BJ (cell line): Measurements from ENCODE around the gene PROSER3. TPM values are rescaled to one million over a fixed set of nuclear protein-coding genes. Genes with fewer than 3 reads are reported as not detected.
"Not testable (repeated sequence)": the region's sequence is repeated elsewhere in the genome, so short reads cannot be mapped to it uniquely, and the experiment has no call there.

ENCODE experiments used
- CTCF ChIA-PET: fragments of 350-600 bp; formaldehyde crosslinking; extraction: SDS; loops from one replicate; lab custom pipeline; 2021; ENCODE audit warnings: antibody characterized with exemption, inconsistent platforms; lab: Yijun Ruan, JAX
- POLR2A ChIA-PET: fragments of 300-600 bp; sonication (Branson Sonifier 250); formaldehyde crosslinking; extraction: SDS; loops from one replicate; lab custom pipeline; 2021; ENCODE audit warnings: antibody characterized with exemption; lab: Charles Lee
- DNase-seq: peaks from one replicate; pipeline ENCODE4 v3.0.0-alpha.2; 2011; ENCODE audit warnings: low read depth
- H3K27me3 ChIP-seq: 2 replicates; pipeline ENCODE4 v1.6.0; 2011; ENCODE audit warnings: low read length; ENCODE audit not compliant: control insufficient read depth, insufficient read depth
- H3K36me3 ChIP-seq: 2 replicates; pipeline ENCODE4 v1.5.1; 2011; ENCODE audit warnings: low read length; ENCODE audit not compliant: control insufficient read depth, insufficient read depth
- H3K4me3 ChIP-seq: 2 replicates; pipeline ENCODE4 v1.5.1; 2011; ENCODE audit warnings: low read depth, mild to moderate bottlenecking, control low read depth, low read length
- polyA plus RNA-seq: library from polyadenylated mRNA; depleted of rRNA; stranded (reverse); fragments of >200 nt; gene quantifications from 2 replicates; pipeline ENCODE4 v1.2.3, GENCODE V29; 2011
- TF ChIP-seq, protein P1 (sequence below): IDR thresholded peaks from 2 replicates; pipeline ENCODE4 v1.5.1; 2011; ENCODE audit warnings: low read depth, mild to moderate bottlenecking, control low read depth, inconsistent platforms, low read length, moderate library complexity; ENCODE audit not compliant: insufficient read depth

PROSER3 gene
- polyA plus RNA-seq, 1 experiment: 9.4 TPM

DNA sequence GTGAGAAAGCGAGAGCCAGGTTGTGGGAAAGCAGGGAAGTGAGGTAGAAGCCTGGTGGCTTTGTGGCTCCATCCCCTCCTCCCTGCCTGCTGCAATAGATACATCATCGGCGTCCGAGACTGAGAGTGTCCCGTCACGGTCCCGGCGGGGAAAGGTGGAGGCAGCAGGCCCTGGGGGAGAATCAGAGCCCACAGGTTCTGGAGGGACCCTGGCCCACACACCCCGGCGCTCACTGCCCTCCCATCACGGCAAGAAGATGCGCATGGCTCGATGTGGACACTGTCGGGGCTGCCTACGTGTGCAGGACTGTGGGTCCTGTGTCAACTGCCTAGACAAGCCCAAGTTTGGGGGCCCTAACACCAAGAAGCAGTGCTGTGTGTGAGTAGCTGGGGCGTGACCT is 35.1 kb upstream of the PROSER3 start:
- Histone ChIP-seq H3K4me3 (no peak overlapping the region), H3K27me3 (no peaks in the 10 kb centered on the region), H3K36me3 (peaks cover 51% of the 10 kb centered on the region)
- no peak for DNase-seq
- TF ChIP-seq, protein P1, sequence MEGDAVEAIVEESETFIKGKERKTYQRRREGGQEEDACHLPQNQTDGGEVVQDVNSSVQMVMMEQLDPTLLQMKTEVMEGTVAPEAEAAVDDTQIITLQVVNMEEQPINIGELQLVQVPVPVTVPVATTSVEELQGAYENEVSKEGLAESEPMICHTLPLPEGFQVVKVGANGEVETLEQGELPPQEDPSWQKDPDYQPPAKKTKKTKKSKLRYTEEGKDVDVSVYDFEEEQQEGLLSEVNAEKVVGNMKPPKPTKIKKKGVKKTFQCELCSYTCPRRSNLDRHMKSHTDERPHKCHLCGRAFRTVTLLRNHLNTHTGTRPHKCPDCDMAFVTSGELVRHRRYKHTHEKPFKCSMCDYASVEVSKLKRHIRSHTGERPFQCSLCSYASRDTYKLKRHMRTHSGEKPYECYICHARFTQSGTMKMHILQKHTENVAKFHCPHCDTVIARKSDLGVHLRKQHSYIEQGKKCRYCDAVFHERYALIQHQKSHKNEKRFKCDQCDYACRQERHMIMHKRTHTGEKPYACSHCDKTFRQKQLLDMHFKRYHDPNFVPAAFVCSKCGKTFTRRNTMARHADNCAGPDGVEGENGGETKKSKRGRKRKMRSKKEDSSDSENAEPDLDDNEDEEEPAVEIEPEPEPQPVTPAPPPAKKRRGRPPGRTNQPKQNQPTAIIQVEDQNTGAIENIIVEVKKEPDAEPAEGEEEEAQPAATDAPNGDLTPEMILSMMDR: no peak
- ChIA-PET POLR2A (interaction anchor here (0.6 kb wide), 1 partner anchor 25 kb away, joined by 3 read pairs; the partner anchor contains the start of gene LIN37), CTCF (interaction anchor here (0.6 kb wide), 1 partner anchor 1430 kb away, joined by 4 read pairs; no protein-coding TSS in a partner anchor)

DNA sequence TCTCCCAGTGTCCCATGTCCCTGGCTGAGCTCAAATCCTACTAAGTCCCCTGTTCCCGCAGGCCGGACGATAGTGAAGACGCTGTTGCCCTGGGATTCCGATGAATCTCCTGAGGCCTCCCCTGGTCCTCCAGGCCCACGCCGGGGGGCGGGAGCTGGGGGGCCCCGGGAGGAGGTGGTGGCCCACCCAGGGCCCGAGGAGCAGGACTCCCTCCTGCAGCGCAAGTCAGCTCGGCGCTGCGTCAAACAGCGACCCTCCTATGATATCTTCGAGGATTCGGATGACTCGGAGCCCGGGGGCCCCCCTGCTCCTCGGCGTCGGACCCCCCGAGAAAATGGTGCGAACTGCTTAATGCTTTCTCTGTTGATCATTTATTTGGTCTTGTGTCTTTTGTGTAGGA is 34.3 kb upstream of the PROSER3 start:
- peaks cover 58% of the 10 kb centered on the region for H3K36me3 ChIP-seq
- POLR2A ChIA-PET: no interaction called here
- H3K27me3 ChIP-seq: no peaks in the 10 kb centered on the region
- no peak overlapping the region for H3K4me3 ChIP-seq
- TF ChIP-seq, protein P1: no peak
- DNase-seq: no peak
- CTCF ChIA-PET: interaction anchor here (0.6 kb wide), 1 partner anchor 1431 kb away, joined by 4 read pairs; no protein-coding TSS in a partner anchor

DNA sequence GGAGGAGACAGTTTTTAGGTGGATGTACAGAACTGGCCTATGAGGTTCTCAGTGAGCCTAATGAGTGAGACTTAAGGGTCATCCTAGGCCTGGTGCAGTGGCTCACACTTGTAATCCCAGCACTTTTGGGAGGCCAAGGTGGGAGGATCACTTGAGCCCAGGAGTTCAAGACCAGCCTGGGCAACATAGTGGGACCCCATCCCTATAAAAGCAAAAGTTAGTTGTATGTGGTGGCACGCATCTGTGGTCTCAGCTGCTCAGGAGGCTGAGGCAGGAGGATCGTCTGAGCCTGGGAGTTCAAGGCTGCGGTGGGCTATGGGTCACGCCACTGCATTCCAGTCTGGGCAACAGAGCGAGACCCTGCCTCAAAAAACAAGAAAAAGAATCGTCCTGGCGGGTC is 33.8 kb upstream of the PROSER3 start:
- H3K27me3 ChIP-seq, DNase-seq, CTCF ChIA-PET, POLR2A ChIA-PET, H3K4me3 ChIP-seq: not testable (repeated sequence)
- peaks cover 61% of the 10 kb centered on the region for H3K36me3 ChIP-seq

DNA sequence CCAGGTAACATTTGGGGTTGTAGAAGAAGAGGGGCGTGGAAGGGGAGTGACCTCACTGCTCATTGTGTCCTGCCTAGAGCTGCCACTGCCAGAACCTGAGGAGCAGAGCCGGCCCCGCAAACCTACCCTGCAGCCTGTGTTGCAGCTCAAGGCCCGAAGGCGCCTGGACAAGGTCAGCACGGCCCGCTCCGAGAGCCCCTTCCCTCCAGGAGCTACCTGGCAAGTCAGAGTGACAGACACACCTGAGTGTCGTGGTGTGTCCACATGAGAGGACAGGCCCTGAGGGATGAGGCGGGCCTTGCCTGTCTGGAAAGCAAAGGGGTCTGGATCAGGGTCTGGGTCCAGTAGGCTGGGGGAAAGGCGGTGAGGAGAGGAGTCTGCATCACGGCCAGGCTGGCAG is 33.4 kb upstream of the PROSER3 start:
- ChIA-PET CTCF (no interaction called here), POLR2A (no interaction called here)
- Histone ChIP-seq H3K27me3 (no peaks in the 10 kb centered on the region), H3K4me3 (no peak overlapping the region), H3K36me3 (peaks cover 62% of the 10 kb centered on the region)
- TF ChIP-seq, protein P1: no peak
- no peak for DNase-seq

DNA sequence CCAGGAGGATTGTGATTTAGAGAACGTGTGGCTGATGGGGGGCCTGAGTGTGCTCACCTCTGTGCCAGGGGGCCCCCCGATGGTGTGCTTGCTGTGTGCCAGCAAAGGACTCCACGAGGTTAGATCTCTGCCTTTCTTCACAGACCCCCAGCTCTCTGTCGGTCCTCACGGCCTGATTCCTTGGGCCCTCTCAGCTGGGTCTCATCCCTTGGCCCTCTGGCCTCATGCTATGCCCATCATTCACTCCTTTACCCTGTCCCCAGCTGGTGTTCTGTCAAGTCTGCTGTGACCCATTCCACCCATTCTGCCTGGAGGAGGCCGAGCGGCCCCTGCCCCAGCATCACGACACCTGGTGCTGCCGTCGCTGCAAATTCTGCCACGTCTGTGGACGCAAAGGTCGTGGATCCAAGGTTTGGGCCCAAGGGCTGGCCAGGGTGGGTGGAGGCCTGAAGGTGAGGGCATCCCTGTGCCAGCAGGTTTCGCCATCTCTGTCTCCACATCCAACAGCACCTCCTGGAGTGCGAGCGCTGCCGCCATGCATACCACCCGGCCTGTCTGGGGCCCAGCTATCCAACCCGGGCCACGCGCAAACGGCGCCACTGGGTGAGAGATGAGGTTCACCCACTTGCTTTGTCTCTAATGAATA is 32.6 kb upstream of the PROSER3 start:
- TF ChIP-seq, protein P1: no peak
- H3K4me3 ChIP-seq: no peak overlapping the region
- DNase-seq: no peak
- POLR2A ChIA-PET: no interaction called here
- H3K36me3 ChIP-seq: peaks cover 68% of the 10 kb centered on the region
- CTCF ChIA-PET: no interaction called here
- H3K27me3 ChIP-seq: no peaks in the 10 kb centered on the region
